Fibroblast of pulmonary artery (primary cell): ENCODE data around the gene HOXB8.

Experiments used
- DNase-seq: peaks from one replicate; pipeline ENCODE4 v3.0.0-alpha.2; 2010; ENCODE audit warnings: low read depth
- H3K4me3 ChIP-seq: replicated peaks from 2 replicates; pipeline ENCODE4 v1.5.1; 2011; ENCODE audit warnings: low read depth, mild to moderate bottlenecking, control low read depth, low read length, moderate library complexity
- TF ChIP-seq, protein P1 (sequence below): IDR thresholded peaks from 2 replicates; pipeline ENCODE4 v1.5.1; 2011; ENCODE audit warnings: mild to moderate bottlenecking, control low read depth, low read length, inconsistent platforms; ENCODE audit errors: missing control alignments

HOXB8 gene

DNA sequence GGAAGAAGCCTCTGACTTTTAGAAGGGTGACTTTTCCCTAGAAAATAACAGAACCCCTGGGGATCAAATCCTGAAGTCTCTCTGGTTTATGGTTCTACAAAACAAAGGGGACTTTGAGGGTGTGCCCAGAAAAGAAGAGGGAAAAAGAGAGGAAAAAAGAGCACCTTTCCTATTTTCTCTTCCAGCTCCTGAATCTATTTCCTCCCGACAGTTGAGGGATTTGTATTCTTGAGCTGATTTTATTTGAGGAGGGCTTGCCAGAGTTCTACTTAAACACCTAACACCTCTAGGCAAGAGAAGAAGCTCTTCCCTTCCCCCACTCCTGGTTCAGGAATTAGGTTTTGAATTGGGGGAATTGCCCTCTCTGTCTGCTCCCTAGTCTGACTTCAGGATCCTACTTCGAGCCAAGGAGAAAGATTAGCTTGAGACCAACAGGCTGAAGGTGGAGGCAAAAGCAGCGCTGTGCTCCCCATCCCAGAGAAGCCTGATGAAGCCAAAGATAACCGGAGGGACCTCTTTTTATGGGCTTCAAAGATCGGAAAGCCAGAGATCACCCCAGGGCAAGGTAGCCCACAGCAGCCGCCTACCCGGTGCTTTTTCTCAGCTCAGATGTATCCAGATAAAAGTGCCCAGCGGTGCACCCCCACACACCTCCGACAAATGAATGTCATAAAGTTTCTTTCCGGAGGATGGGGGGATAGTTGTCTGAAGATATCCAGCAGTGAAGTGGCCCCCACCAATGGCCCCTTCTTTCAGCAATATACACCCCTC, 25.8 kb downstream of the HOXB8 start:
- no peak for DNase-seq
- TF ChIP-seq, protein P1, sequence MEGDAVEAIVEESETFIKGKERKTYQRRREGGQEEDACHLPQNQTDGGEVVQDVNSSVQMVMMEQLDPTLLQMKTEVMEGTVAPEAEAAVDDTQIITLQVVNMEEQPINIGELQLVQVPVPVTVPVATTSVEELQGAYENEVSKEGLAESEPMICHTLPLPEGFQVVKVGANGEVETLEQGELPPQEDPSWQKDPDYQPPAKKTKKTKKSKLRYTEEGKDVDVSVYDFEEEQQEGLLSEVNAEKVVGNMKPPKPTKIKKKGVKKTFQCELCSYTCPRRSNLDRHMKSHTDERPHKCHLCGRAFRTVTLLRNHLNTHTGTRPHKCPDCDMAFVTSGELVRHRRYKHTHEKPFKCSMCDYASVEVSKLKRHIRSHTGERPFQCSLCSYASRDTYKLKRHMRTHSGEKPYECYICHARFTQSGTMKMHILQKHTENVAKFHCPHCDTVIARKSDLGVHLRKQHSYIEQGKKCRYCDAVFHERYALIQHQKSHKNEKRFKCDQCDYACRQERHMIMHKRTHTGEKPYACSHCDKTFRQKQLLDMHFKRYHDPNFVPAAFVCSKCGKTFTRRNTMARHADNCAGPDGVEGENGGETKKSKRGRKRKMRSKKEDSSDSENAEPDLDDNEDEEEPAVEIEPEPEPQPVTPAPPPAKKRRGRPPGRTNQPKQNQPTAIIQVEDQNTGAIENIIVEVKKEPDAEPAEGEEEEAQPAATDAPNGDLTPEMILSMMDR = no peak
- peak overlapping the region; percentile 19 for H3K4me3 ChIP-seq

DNA sequence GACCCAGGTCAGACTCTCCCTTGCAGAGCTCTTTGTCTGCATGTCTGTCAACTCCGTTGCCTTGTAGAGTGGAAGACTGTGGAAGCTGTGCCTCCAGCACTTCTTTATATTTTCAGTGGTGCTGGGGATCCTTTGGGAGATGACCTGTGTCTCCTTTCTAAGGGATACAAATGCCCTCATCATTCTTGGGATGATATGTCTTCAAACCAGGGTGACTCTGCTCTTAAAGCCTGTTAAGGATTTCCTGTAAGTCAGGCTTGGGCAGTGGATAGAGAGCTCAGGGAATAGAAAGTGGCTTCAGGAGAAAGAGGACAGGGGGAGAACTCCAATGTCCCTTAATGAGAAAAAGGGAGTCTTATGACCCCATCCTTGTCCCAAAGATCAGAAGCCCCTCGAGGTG, 26.6 kb downstream of the HOXB8 start:
- TF ChIP-seq, protein P1 = no peak
- no peak overlapping the region for H3K4me3 ChIP-seq
- DNase-seq = no peak

DNA sequence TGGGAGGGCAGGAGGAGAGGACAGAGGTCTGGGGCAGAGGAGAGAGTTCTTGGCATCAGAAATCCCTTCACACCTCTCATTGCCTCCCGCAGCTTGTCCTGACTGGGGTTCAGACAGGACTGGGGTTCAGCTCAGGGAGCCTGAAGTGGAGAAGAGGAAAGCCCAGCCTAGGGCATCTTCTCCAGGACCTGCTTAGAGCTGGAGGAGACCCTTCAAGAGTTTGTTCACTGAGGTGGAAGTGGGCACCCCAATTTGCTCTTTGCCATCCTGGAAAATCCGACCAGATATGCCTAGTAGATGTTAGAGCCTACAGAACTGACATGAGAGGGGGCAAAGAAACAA, 27.0 kb downstream of the HOXB8 start:
- no peak for DNase-seq
- TF ChIP-seq, protein P1 = no peak
- no peak overlapping the region for H3K4me3 ChIP-seq

DNA sequence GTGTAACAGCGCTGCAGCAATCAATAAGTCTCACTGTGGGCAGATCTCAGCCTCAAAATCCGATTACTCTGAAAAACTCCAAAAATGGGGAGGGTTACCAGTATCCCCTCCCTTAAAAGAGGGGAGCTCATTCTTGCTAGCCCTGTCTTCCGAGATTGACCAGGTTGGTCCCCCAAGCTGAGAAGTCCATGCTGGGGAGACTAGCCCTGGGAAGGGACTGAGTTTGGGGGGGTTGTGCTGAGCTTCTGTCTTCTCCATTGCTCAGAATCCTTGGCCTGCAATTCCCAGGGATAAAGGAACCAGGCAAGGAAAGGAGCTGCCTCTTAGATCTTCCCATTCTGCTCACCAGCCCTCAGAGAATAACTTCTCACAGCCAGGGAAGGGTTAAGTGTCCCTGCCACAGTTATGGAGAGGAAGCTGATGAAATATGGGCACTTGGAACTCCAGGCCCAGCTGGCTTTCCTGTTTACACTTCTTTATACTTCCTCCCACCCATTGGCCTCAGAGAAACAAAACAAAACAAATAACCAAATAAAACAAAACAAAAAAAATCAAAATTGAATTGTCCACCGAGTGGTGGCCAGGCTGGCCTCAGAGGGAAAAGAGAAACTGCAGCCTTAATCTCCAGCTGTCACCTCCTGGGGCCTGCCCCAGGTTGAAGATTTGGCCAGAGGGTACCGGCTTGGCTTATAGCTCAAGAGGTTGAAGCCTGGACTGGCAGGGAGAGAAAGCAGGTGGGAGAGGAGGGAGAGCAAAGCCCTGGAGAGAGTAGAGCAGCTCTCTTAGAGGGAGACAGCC, 27.6 kb downstream of the HOXB8 start:
- no peak overlapping the region for H3K4me3 ChIP-seq
- no peak for DNase-seq
- TF ChIP-seq, protein P1 = no peak

DNA sequence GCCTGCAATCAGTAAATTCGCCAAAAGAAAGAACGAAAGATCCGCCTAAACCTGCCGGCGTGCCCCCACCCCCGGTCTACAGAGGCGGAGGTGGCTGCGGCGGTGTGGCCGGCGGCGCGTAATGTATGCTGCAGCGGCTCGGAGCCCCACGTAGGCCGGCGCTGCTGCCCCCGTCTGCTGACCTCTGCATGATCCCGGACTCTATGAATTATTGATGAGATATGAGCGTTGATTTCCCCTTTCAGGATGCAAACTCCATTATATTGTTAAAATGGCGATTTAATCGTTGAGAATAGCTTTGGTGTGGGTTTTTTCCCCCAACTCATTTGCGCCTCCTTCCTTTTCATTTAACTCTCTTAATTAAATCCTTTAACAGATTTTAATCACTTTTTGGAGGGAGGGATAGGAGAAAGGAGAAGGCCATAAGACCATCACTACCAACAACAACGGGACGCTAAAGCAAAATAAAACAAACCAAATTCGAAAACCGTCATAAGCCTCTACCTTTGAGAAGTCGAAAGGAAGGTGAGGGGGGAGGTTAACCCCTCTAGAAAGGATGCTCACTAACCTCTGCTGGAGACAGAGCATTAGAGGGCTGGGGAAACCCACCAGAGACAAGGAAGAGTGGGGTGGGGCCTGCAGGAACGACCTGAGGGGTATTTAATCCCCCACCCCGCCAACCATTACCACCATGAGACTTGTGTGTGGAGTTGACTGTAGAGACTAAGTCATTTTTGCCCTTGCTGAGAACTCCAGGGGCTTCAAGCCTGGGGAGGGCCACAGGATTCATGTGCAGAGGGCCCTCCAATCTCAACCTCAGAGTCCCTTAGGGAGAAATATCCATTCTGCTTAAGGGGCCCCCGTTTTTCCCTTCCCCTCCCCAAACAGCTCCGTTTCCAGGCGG, 28.5 kb downstream of the HOXB8 start:
- H3K4me3 ChIP-seq = peak overlapping the region; percentile 61
- DNase-seq = no peak
- TF ChIP-seq, protein P1 = no peak

DNA sequence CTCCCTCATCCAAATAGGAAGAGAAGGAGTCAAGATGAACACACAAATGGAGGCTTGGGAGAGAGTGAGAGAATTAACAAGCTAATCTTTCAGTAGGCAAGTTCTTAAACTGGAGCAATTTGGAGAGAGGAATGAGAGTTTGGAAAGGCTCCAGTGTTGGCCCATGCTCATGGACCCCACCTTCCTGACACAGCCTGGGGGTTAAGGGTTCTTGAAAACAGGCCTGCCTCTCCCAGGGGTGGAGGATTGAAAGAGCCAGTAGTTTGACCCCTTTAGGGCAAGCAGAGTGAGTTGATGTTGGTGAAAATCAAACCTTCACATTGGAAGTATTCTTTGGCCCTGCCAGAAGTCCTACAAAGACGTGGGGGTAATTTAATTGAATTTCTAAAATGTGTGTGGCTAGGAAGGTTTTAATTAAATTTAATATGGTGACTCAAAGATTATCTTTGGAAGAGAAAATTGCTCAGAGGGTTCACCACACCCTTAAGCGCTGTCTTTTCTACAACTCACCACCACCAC, 30.8 kb downstream of the HOXB8 start:
- no peak for DNase-seq
- H3K4me3 ChIP-seq = peak overlapping the region; percentile 61
- TF ChIP-seq, protein P1 = no peak
